IPS-15b (cell line): ENCODE results near the gene KLC1.
A peak's percentile ranks its signal among the peaks of the same experiment; 100 is the strongest.

Source experiments
- H3K27me3 ChIP-seq: one replicate; pipeline ENCODE4 v1.6.1; 2013; ENCODE audit warnings: low read length; ENCODE audit not compliant: control insufficient read depth, insufficient read depth
- H3K36me3 ChIP-seq: one replicate; pipeline ENCODE4 v1.6.1; 2013; ENCODE audit warnings: low read length; ENCODE audit not compliant: control insufficient read depth, insufficient read depth
- H3K4me1 ChIP-seq: one replicate; pipeline ENCODE4 v1.6.1; 2013; ENCODE audit warnings: mild to moderate bottlenecking, low read length; ENCODE audit not compliant: control insufficient read depth, insufficient read depth
- H3K4me3 ChIP-seq: one replicate; pipeline ENCODE4 v1.5.1; 2013; ENCODE audit warnings: low read depth, low read length
- H3K9ac ChIP-seq: one replicate; pipeline ENCODE4 v1.6.1; 2013; ENCODE audit warnings: low read depth, mild to moderate bottlenecking, low read length
- H3K9me3 ChIP-seq: one replicate; pipeline ENCODE4 v1.6.1; 2013; ENCODE audit warnings: mild to moderate bottlenecking, low read length; ENCODE audit not compliant: control insufficient read depth, insufficient read depth

KLC1 gene

DNA sequence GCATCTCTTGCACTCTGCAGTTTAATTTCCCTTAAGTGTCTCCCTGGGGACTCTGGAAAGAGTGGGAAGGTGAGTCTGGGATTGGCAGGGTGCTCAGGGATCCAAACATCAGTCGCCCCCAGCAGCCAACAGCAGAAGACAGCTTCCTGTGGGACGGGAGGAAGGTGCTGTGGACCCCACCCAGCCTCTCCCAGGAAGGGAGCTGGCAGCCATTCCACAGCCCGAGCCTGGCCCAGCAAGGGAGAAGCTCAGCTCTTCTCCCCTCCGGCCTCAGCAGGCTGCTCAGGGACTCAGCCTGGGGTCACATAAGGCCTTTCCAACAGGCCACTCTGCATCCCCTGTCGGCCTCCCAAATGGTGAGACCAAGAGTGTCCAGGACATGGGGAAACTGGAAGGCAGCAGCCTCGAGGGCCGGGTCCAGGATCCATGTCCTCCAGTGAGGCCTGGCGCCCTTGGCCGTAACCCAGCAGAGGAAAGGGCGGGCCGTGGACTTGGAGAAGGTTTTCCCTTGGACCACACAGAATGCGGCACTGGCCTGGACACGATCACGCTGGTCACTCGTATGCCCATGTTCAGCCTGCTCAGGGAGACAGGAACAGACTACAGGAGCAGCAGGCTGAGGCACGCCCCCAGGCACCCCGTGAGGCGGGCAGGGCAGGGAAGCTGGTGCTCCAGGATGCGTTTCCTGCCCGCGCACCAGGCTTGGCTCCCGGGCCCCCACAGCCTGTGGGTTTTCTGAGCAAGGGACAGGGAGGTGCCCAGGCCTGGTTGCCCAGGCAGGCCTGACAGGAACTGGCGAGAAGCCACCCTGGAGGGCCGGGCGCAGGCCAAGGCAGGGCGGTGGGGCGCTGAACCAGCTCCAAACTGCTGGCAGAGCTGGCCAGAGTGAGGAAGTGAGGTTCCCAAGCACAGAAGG lies 82.8 kb downstream of the KLC1 start:
- Histone ChIP-seq H3K4me1 (peaks cover 2% of the 10 kb centered on the region), H3K9ac (no peak overlapping the region), H3K27me3 (no peaks in the 10 kb centered on the region), H3K4me3 (no peak overlapping the region), H3K9me3 (no peaks in the 10 kb centered on the region), H3K36me3 (peaks cover 34% of the 10 kb centered on the region)

GRCh38 chr14:103712633-103713247 lies 83.7 kb downstream of the KLC1 start:
- H3K4me1 ChIP-seq, result peaks cover 2% of the 10 kb centered on the region
- H3K4me3 ChIP-seq, result no peak overlapping the region
- peak overlapping the region; percentile 24 for H3K9ac ChIP-seq
- H3K27me3 ChIP-seq, result no peaks in the 10 kb centered on the region
- peaks cover 25% of the 10 kb centered on the region for H3K36me3 ChIP-seq
- H3K9me3 ChIP-seq, result no peaks in the 10 kb centered on the region

GRCh38 chr14:103713304-103714062 lies 84.5 kb downstream of the KLC1 start:
- no peak overlapping the region for H3K4me3 ChIP-seq
- peak overlapping the region; percentile 24 for H3K9ac ChIP-seq
- no peaks in the 10 kb centered on the region for H3K27me3 ChIP-seq
- H3K36me3 ChIP-seq, result peaks cover 18% of the 10 kb centered on the region
- H3K4me1 ChIP-seq, result peaks cover 2% of the 10 kb centered on the region
- no peaks in the 10 kb centered on the region for H3K9me3 ChIP-seq

- no peaks in the 10 kb centered on the region for H3K27me3 ChIP-seq
- peaks cover 18% of the 10 kb centered on the region for H3K36me3 ChIP-seq
- H3K9ac ChIP-seq, result no peak overlapping the region
- H3K9me3 ChIP-seq, result no peaks in the 10 kb centered on the region
- H3K4me1 ChIP-seq, result peaks cover 2% of the 10 kb centered on the region
- peak overlapping the region; percentile 58 for H3K4me3 ChIP-seq
Observed at GRCh38 chr14:103714063-103714724, 85.2 kb downstream of the KLC1 start.

DNA sequence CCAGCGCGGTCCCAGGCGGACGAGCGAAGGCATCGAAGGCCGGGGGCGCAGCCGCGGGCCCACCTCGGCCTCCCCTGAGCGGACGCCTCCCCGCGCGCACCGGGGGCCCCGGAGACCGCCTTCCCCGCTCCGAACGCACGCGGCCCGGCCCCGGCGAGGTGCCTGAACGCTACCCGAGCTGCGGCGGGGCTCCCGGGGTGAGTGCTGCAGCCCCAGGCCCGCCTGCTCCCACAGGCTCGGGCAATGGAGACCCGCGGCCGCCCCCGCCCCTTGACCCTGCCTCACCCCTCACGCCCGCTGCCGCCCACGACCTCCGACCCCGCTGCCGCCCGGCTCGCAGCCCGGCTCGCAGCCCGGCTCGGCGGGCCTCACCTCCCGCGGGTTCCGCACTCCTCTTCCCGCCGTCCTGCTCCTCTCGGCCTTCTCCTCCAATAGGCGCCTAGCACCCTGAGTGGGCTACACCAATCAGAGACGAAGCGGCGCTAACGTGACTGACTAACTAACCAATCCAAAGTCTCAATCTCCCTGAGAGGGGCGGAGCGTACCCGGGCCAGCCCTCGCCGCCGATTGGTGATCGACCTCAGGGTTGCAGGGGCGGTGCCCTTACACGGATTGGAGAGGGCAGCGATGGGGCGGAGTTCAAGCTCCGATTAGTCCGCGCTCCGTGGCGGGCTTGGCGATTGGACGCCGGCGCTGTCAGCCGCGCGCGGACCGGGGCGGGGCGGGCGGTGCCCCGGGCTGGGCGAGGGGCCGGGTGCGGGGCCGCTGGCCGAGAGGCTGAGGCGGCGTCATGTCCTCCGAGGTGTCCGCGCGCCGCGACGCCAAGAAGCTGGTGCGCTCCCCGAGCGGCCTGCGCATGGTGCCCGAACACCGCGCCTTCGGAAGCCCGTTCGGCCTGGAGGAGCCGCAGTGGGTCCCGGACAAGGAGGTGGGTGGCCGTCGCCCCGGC lies 86.3 kb downstream of the KLC1 start, which contains the start of the genes XRCC3 and ZFYVE21:
TSS of gene XRCC3 (minus strand) at position 400 of the 949 bp plus-strand sequence. CDS start 4,364 bp downstream, outside the sequence.
TSS of gene ZFYVE21 (plus strand) at position 759 of the 949 bp plus-strand sequence. CDS start at position 791, 32 bp downstream.
- peak within 1 kb of the TSS; percentile 54 for H3K9ac ChIP-seq

GRCh38 chr14:103716091-103716801 lies 87.2 kb downstream of the KLC1 start:
- H3K36me3 ChIP-seq, result peaks cover 9% of the 10 kb centered on the region
- H3K4me3 ChIP-seq, result peak overlapping the region; percentile 67
- no peaks in the 10 kb centered on the region for H3K27me3 ChIP-seq
- H3K9ac ChIP-seq, result peak overlapping the region; percentile 50
- H3K9me3 ChIP-seq, result no peaks in the 10 kb centered on the region
- peaks cover 2% of the 10 kb centered on the region for H3K4me1 ChIP-seq

More for the DNA sequence above, 86.3 kb downstream of the KLC1 start, which contains the start of the genes XRCC3 and ZFYVE21:
- Histone ChIP-seq H3K27me3 (no peaks in the 10 kb centered on the region), H3K4me1 (peaks cover 2% of the 10 kb centered on the region), H3K4me3 (peak within 1 kb of the TSS; percentile 67), H3K9me3 (no peaks in the 10 kb centered on the region), H3K36me3 (peaks cover 9% of the 10 kb centered on the region)

DNA sequence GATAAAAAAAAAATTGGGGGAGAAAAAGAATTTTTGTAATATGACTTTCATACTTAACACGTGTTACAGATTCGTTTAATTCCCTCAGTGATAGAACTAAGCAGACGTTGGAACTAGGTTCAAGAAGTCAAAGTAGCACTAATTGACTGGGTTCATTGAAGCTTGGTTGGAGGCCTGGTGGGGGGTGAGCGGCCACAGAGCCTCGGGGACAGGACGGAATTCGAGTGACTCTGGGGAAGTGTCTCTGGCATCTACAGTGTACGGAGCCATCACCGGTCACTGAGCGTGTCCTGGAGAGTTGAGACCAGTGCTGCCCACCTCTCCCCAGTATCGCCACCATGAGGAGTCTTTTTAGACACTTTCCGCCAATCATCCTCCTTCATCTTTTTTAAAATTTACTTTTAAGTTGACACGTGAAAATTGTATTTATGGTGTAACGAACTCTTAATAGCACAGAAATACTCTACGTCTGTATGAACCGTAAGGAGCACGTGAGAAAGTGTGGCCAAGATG lies 87.9 kb downstream of the KLC1 start:
- H3K27me3 ChIP-seq, result no peaks in the 10 kb centered on the region
- no peak overlapping the region for H3K9ac ChIP-seq
- H3K9me3 ChIP-seq, result no peaks in the 10 kb centered on the region
- H3K4me1 ChIP-seq, result peaks cover 2% of the 10 kb centered on the region
- H3K4me3 ChIP-seq, result peak overlapping the region; percentile 67
- H3K36me3 ChIP-seq, result peaks cover 9% of the 10 kb centered on the region

DNA sequence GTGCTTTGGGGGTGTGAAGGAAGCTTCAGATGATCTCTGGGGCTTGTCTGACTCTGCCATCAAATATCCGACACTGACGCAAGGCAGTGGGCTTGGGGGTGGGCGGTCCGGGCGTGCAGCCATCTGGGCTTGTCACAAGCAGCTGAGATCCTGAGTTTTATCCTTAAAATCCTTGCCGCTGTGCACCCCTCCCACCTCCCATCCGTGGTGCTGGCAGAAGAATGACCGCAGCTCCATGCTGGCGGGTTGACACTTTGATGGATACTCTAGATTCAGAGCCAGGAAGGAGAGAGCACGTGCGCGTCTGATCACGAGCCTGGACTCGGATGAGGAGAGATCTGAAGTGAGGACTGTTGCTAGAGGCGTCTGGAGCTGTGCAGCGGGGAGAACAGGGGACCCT lies 89.6 kb downstream of the KLC1 start:
- no peaks in the 10 kb centered on the region for H3K27me3 ChIP-seq
- H3K36me3 ChIP-seq, result peaks cover 5% of the 10 kb centered on the region
- H3K9ac ChIP-seq, result no peak overlapping the region
- no peaks in the 10 kb centered on the region for H3K9me3 ChIP-seq
- no peak overlapping the region for H3K4me3 ChIP-seq
- no peaks in the 10 kb centered on the region for H3K4me1 ChIP-seq

GRCh38 chr14:103719751-103720150 lies 90.7 kb downstream of the KLC1 start:
- Histone ChIP-seq H3K27me3 (no peaks in the 10 kb centered on the region), H3K9ac (no peak overlapping the region), H3K4me3 (no peak overlapping the region), H3K36me3 (peaks cover 3% of the 10 kb centered on the region), H3K9me3 (no peaks in the 10 kb centered on the region), H3K4me1 (no peaks in the 10 kb centered on the region)
